Stimulated activated CD8-positive, alpha-beta memory T cell treated with anti-CD3 and anti-CD28 coated beads, Interleukin-15, amount 100 ng/mL, for 48 hours (primary cell): ENCODE measurements around the gene COPZ2.
"Not testable (repeated sequence)": the region's sequence is repeated elsewhere in the genome, so short reads cannot be mapped to it uniquely, and the experiment has no call there.

ENCODE experiments used
- DNase-seq, 2 donors: peaks; one replicate each; pipeline ENCODE4 v3.0.0-alpha.2; 2020; ENCODE audit warnings: low read depth in 2 of 2

The COPZ2 gene

DNA sequence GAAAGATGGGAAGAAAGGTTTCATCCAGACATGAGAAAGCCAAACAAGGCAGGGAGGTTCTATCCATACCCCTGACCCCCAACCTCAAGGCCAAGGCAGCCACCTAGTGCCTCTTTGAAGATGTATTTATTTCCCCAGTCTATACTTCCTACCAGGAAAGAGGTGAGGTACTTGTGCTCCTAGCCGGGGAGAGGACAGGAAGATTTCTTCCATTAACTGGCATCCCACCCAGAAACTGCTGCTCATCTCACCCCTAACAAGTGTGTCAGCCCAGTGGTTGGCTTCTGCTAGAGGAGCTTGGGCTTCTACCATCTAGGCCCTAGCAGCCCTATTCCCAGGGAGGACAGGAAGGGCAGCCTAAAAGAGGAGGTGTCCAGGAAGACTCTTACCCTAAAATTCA is 8.9 kb downstream of the COPZ2 start:
- no peak for DNase-seq

DNA sequence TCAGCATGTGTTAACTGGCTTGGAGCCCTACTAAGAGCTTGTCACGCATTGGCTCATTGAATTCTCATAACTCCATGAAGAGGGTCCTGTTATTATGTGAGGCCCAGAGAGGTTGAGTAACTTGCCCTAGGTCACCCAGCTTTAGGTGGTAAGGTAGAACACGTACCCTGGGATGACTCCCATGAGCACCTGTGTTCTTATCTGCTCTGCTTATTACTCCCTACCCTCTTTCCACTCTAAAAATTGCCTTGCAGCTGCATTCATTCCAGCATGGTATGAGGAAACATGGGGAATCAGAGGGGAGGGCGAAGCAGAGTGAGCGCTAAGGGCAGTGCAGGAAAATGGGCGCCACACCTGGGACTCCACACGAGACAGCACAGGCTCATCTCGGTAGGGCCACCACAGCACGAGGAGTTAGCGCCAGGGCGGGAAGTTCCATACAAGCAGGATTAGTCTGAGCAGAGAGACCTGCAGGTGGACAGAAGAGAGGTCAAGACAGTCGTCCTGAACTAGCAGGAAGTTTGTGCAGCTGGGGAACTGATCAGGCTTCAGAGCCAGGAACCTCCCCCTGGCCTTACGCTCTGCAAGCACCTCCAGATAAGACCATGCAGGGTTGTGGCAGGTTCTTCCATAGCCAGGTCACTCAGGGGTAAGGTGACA is 10.1 kb downstream of the COPZ2 start:
- DNase-seq = no peak

DNA sequence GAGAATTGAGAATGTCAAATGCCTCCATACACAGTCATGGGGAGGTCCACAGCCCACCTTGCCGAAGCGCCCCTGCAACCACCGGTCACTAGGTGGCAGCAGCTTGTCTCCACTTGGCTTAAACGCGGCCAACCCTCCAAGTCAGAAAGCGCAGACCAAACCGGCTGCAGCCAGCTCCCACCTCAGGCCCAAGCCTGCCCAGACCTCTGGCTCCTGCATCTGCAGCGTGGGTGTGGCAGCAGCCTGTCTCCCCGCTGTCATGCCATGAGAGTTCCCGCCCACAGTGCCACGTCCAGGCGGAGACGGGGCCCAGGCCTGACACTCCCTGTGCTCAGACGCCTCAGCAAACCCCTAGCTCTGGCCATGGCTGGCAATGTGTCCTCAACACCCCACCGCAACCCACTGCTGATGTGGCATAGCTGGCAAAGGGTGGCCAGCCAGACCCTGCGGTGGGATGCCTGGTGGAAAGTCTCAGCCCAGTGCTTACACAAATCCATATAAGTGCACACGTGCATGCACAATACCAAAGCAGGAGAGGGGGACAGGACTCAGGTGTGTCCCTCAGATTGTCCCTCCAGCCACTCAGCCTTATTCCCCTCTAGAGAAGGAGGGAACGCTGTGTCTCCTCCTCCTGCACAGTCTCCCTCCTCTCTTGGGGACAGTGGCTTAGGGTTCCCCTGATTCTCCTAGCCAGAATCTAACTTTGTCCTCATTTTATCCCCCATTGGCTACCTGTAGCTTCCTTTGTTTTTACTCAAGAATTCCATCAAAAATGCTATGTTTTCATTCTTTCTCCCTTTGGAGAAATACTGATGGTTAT is 10.9 kb downstream of the COPZ2 start:
- DNase-seq = peak; percentile 64 to 65

DNA sequence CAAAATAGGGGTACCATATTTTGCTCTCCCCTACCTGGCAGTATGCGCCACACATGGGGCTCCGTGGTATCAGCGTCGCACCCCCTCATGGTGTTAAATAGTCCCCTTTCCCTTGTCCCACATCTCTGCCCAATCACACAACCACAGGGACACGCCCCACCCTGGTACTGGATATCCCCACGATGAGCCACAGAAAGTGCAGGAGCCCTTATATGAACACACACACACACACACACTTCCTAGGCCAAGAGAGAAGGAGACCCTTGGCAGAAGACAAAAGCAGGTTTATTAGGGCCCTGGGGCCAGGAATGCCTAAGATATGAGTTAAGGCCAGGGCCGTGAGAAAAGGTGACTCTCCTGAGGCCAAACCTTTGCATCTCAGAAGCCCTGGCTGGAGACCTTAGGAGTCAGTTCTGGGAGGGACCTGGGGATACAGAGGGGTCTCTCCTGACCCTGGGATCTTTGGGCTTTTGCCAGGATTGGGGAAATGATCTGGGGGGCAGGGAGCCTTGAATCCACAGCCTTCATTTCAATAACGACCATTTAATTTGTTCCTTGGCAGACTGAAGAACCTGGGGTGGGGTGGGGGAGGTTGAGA is 11.6 kb downstream of the COPZ2 start:
- no peak for DNase-seq

DNA sequence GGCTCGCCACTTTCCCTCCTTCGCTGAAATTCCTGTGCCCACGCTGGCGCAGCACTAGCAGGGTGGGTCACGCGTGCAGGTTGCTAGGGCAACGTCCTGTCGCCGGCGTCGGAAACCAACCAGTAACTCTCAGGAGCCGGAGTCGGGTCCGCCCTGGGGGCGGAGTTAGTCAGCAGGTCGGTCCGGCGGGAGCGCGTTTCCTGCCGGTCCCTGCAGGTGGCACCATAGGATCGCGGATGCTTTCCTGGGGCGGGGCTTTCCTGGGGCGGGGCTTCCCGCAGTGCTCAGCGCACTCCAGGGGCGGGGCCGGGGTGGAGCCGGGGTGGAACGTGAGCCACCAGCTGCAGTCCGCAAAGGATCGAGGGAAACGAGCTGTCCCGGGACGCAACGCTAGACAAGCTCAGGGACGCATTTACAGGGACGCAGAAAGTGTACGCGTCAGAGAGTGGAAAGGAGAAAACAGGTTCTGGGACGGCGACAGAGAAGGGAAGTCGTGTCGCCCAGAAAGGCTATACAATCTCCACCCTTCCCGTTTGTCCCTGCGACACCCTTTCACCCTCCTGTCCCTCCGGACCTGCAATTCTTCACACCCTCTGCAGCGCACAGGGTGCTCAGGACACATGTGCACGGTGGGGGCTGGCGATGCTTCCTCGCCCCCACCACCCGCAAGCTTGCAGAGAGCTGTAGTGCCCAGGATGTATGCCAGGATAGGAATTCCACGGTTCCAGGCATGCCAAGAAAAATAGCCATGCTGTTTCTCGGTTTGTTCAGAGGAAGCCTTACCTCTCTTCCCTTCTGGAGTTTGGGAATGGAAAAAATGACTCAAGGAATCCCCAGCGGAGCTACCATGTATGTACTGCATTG is 12.3 kb downstream of the COPZ2 start:
- peak; percentile 94 to 96 for DNase-seq

DNA sequence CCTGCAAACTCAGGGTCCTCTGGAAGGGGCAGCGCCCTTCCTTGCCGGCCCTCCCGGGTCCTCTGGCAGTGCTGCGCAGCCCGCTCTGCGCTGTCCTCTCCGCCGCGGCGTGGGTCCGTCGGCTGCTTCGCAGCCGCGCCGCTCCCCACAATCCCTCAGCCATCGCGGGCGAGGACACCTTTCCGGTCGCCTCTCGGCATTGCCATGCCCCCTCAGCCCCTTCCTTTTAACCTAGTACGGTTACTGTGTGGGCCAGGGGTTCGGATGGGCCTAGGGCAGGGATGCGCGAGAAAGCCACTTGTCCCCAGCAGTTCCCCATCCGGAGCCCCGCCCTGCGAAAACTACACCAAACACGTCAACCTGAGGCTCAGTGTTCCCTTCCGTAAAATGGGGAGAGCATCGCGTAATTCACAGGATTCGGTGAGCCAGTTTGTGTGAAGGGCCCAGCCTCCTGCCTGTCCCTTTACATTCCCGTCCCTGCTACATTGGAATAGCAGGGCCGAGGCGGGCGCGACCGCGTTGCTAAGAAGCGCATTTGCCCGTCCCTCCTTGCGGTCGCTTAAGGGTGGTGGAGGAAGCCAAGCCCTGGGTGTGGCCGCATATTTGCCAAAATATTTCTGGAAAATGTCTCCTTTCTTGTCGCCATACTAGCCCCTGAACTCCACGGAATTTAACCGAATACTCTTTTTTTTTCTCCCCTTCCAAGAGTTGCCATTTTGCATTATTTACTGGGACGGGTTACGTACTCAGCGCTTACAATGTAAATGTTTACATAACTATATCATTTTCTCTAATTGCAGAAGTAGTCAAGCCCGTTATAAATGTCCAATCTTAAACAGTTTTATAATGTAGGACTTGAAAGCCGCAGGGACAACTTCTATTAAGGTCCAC is 13.2 kb downstream of the COPZ2 start:
- no peak for DNase-seq

DNA sequence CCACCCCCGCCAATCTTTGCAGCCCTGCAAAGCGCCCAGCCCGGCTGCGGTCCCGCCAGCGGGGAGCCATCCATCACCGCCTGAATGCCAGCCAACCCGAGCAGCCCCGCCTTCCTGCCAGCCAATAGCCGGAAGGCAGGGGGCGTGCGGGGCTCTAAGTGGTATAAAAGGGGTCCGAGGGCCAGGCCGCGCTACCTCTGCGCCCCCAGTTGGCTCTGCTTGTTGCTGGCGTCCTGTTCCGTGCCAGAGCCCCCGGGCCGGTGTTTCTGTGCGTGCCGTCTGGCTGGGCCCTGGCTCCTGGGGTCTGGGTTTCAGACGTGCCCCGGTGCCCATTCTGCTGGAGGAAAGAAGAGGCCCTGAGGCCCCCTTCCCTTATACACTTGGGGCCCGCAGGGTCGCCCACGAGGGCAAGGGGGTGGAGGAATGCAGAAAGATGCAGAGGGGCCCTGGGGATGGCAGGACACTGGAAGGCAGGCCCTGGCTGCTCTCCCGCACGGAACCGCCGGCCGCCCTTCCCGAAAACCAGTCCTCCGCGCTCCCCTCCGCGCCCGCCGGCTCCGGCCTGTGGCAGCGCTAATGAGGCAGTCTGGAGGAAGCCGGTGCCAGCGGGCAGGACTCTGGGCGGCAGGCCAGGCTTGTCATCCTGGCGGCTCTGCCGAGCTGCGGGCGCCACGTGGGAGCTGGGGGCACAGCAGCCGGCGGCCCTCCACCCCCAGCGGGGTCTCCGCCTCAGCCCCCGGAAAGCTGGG is 14.0 kb downstream of the COPZ2 start:
- DNase-seq = no peak

DNA sequence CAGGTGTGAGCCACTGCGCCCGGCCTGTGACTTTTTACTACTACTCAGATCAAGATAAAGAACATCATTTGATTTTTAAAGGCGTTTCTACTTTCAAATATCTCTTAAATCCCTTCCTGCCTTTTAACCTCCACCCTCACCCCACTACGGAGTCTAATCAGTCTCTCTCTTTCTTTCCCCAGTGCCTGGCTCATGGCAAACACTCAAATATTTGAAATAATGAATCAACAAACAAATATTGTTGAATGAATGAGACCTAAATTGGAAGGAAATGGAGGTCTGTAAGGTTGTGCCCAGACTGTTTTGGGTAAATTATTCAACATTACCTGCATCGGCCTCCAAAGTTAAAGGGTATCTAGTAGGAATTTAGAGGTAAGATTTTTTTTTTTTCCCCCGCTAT is 14.7 kb downstream of the COPZ2 start:
- DNase-seq = no peak

DNA sequence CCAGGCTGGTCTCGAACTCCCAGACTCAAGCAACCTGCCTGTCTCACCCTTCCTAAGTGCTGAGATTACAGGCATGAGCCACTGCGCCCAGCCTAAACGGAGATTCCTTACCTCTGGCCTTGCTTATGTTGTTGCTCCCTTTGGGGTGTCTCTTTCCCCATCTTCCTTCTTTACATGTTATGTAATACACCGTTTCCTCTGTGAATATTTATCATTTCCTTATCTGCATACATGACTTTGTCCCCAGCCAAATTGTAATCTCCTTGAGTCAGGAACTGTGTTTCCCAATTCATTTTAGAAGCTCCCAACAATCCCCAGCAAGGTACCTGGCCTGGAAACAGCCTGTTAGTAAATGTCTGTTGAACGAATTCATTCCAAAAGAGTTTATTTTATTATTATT is 15.7 kb downstream of the COPZ2 start:
- DNase-seq = no peak

DNA sequence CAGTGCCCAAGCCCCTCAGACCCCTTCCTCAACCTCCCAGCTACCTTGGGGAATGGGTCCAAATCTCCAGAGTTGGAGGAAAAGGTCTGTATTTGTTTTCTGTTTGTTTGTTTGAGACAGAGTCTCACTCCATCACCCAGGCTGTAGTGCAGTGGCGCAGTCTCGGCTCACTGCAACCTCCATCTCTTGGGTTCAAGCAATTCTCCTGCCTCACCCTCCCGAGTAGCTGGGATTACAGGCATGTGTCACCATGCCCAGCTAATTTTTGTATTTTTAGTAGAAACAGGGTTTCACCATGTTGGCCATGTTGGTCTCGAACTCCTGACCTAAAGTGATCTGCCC is 19.8 kb downstream of the COPZ2 start:
- not testable (repeated sequence) for DNase-seq

DNA sequence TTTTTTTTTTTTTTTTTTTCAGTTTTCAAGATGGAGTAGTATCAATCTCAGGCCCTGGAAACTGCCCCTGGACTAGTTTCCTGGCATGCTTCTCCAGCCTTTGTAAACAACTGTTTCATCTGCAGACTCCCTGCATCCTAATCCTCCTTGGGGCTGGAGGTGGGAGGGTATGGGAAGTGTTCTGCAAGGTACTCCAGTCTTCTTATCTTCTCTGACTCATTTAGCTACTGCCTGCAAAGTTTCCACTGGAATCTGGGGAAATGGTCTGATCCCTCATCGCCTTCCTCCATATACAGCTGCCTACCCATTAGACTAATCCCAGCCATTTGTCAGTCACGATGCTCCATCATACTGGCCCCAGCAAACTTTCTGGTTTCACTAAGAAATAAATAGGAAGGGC is 21.5 kb downstream of the COPZ2 start:
- DNase-seq = no peak

DNA sequence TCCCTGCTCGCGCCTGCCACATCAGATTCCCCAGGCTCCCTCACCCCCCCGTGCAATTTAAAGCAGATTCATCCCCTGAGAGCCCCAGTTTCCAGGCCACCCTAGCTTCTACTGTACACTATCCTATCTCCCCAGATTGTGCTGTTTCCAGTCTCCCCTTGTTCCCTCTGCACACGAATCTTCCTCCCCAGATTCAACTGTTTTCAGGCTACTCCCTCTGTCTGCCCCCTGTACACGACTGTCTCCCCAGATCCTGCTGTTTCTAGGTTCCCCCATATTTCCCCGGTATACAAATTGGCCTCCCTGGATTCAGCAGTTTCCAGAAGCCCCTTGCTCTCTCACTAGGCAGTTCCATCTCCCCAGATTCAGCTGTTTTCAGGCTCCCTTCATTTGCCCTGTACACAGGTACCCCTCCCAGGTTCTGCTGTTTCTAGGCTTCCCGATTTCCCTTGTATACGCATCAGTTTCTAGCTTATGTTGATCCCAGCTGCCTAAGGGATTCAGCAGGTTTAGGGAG is 22.9 kb downstream of the COPZ2 start:
- no peak for DNase-seq

DNA sequence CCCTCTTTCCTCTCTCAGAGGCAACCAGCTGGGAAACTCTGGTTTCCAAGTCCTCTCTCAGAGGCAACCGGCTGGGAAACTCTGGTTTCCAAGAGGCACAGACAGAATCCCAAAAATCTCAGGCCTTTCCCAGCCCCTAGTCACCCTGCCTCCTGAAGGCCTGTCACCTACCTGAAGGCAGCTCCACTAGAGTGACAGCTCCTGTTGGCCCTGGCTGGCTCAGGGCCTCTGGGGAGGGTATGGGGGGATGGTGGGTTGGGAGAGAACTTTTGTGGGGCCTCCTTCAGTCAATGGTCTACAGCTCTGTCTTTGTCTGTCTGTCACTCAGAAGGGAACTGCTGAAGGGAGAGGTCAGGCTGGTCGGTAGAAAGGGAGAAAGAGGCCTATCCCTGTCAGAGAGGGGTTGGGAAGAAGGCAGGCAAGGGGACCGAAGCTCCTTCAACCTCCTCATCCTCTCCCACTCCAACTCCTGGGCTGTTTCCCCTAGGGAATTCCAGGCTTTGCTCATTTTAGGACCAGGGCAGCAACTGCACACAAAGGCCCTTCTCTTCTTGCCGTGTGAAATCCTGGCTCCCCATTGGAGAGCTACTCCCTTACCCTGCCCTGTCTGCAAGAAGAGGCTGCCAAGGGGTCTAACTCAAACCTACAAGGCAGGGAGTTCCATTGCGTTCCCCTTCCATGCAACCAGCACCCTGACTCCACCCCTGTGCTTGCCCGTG is 23.6 kb downstream of the COPZ2 start:
- no peak for DNase-seq

DNA sequence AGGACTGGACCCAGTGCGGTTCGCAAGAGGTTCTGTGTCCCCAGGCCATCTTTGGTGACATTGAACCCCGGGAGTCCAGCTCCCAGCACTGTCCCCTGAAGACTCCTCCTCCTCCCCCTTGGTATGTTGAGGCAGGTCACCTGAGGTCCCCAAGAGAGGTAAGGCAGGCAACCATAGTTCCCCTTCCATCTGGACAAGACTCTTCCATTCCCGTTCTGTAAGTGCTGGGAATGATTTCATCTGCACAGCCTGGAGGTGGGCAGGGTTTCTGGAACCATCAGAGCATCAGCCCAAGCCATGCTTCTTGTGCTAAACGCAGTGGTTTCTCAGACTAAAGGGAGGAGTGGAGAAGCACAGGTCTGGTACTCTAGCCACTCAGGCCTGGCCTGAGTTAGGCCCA is 24.9 kb downstream of the COPZ2 start:
- DNase-seq = no peak

DNA sequence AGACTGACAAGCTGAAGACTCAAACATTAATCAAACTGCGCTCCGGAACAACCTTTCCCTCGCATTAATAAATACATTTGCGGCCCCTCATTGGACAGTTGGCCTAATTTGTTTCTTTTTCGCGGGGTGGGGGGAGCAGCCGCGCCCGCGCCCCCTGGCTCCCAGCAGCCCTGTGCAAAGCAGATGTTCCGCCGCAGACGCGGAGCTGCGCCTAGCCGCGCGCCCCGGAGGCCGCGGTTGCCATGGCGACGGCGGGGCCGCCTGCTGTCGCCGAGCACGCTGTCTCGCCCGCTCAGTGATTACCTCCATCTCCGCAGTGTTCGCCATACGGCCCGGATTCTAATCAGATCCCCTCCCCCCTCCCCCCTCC is 25.5 kb downstream of the COPZ2 start:
- DNase-seq = peak in 1 of 2 donors; percentile 38

DNA sequence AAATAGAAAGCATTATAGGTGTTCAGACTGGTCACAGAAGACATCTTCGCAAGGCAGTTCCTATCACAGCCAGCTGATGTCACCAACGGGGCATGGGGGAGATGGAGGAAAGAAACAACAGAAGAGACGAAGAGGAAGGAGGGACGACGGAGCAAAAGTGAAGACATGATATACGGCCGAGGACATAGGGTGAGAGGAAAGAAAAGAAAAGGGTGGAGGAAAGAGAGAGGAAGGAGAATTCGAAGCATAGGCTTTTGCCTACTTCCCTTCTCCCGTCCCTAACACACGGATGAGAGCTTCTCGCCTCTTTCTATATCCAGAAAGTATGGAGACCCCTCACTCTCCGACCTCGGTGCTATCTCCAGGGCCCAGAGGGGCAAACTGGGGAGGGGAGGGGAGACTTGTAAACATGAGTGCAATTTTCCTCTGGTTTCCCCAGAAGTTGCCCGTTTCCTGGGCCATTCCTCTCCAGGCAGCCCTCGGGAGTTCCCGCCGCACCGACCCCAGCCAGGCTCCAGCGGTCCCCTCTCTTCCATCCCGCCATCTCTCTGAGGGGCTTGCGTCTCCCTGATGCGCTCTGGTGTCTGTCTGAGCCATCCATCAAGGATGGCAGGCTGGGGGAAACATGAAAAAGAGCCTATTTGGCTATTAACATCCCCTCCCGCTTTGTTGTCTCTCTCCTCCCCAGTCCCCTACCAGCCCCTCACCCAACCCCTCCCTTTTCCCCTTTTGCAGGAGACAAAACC is 26.0 kb downstream of the COPZ2 start:
- DNase-seq = no peak

DNA sequence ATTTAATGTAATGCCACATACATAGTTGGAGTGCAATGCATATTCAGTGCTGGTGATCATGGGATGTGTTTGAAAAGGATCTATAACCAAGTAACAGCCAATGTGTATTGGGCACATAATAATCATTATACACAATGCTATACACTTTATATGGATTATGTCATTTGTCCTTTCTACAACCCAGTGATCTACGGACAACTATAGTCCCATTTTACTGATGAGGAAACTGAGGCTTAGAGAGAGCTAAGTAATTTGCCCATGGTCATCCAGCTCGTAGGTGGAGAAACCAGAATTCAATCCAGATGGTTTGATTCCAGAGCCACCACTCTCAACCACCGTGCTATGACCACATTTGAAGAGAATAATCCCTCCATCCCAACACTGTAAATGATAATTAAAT is 27.4 kb downstream of the COPZ2 start:
- no peak for DNase-seq

DNA sequence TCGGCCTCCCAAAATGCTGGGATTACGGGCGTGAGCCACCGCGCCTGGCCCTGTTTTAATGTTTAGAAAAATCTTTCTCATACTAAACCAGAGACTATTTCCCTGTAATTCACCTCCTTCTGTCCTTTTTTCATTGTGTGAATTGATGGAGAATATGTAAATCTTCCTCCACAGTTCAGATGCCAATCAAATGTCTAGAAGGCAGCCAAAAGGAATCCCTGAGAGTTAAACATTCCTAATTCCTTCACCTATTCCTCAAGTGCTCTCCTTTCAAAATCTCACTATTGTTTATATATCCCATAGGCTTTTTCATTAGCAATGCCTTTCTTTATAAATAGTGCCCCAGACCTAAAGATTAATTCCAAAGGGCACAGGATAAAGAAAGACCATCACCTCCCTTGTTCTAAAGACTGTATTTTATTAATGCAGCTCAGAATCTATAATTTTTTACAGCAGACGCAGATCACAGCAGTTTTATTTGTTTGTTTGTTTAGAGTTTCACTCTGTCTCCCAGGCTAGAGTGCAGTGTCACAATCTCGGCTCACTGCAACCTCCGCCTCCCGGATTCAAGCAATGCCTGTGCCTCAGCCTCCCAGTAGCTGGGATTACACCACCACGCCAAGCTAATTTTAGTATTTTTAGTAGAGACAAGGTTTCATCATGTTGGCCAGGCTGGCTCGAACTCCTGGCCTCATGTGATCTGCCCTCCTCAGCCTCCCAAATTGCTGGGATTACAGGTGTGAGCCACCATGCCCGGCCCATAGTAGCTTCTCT is 30.5 kb downstream of the COPZ2 start:
- no peak for DNase-seq
